BLaER1 (cell line): Measurements from ENCODE around the gene SLC6A19.
A peak's percentile ranks its signal among the peaks of the same experiment; 100 is the strongest.

ENCODE experiments used
- H3K27ac ChIP-seq: shearing (Covaris generic); formaldehyde crosslinking; 2 replicates; pipeline ENCODE4 v1.8.1; 2022
- H3K27me3 ChIP-seq: shearing (Covaris generic); formaldehyde crosslinking; 2 replicates; pipeline ENCODE4 v1.8.1; 2022
- H3K36me3 ChIP-seq: shearing (Covaris generic); formaldehyde crosslinking; 2 replicates; pipeline ENCODE4 v1.8.1; 2022
- H3K4me1 ChIP-seq: shearing (Covaris generic); formaldehyde crosslinking; 2 replicates; pipeline ENCODE4 v1.8.1; 2022
- H3K4me2 ChIP-seq: shearing (Covaris generic); formaldehyde crosslinking; 2 replicates; pipeline ENCODE4 v1.8.1; 2022
- H3K4me3 ChIP-seq: shearing (Covaris generic); formaldehyde crosslinking; 2 replicates; pipeline ENCODE4 v1.8.1; 2022
- H3K9ac ChIP-seq: shearing (Covaris generic); formaldehyde crosslinking; 2 replicates; pipeline ENCODE4 v1.8.1; 2022
- H3K9me3 ChIP-seq: shearing (Covaris generic); formaldehyde crosslinking; 2 replicates; pipeline ENCODE4 v1.8.1; 2022
- H4K20me1 ChIP-seq: shearing (Covaris generic); formaldehyde crosslinking; 2 replicates; pipeline ENCODE4 v1.8.1; 2022
- Cebpa-rat ChIP-seq: shearing (Covaris generic); IDR thresholded peaks from 2 replicates; pipeline ENCODE4 v1.8.1; 2022

SLC6A19 gene

GRCh38 chr5:1172007-1172581 lies 29.3 kb upstream of the SLC6A19 start:
- no peaks in the 10 kb centered on the region for H3K36me3 ChIP-seq
- H3K4me1 ChIP-seq: peaks cover 35% of the 10 kb centered on the region
- H3K9ac ChIP-seq: no peak overlapping the region
- no peaks in the 10 kb centered on the region for H4K20me1 ChIP-seq
- H3K9me3 ChIP-seq: no peaks in the 10 kb centered on the region
- no peak for TF ChIP-seq Cebpa-rat
- H3K4me3 ChIP-seq: no peak overlapping the region
- no peak overlapping the region for H3K27ac ChIP-seq
- H3K4me2 ChIP-seq: no peak overlapping the region
- H3K27me3 ChIP-seq: peaks cover 3% of the 10 kb centered on the region; the same call in 1 of the 2 replicates

GRCh38 chr5:1172670-1173404 lies 28.6 kb upstream of the SLC6A19 start:
- Histone ChIP-seq H3K4me2 (0 out of 2 replicates have a peak overlapping the region, but pooled peaks have one; percentile 8), H3K9ac (no peak overlapping the region), H3K9me3 (no peaks in the 10 kb centered on the region), H3K36me3 (no peaks in the 10 kb centered on the region), H3K27me3 (peaks cover 3% of the 10 kb centered on the region; the same call in 1 of the 2 replicates), H3K4me3 (no peak overlapping the region), H3K27ac (no peak overlapping the region), H3K4me1 (peaks cover 28% of the 10 kb centered on the region), H4K20me1 (no peaks in the 10 kb centered on the region)
- TF ChIP-seq Cebpa-rat: no peak

DNA sequence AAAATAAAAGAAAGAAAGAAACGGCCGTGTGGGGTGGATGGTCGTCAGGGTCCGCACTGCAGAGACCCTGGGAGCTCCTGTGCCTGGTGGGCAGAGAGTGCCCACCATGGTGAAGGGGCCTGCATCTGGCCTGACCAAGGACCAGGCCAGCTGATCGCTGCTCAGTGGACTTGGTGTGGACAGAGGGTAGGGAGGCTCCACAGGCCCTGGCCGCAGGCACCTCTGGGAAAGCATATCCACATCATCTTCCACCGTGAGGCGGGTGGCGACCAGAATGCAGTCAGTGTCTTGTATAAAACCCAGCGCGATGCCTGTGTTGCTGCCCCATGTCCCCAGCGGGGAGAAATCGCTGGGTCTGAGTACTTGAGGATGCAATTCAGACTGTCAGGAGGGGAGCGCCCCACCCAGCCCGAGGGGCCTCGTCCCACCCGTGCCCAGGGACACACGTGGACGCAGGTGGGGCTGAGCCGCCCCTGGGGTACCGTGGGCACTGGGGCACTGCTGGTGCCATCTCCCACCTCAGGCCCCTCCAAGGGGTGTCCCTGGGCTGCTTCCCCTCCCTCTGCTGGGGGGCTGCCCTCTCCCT lies 27.8 kb upstream of the SLC6A19 start:
- Histone ChIP-seq H3K27ac (no peak overlapping the region), H3K9me3 (no peaks in the 10 kb centered on the region), H3K4me1 (peaks cover 20% of the 10 kb centered on the region), H4K20me1 (no peaks in the 10 kb centered on the region), H3K27me3 (peaks cover 3% of the 10 kb centered on the region; the same call in 1 of the 2 replicates), H3K9ac (no peak overlapping the region), H3K4me2 (0 out of 2 replicates have a peak overlapping the region, but pooled peaks have one; percentile 8), H3K36me3 (no peaks in the 10 kb centered on the region), H3K4me3 (no peak overlapping the region)
- TF ChIP-seq Cebpa-rat: no peak

DNA sequence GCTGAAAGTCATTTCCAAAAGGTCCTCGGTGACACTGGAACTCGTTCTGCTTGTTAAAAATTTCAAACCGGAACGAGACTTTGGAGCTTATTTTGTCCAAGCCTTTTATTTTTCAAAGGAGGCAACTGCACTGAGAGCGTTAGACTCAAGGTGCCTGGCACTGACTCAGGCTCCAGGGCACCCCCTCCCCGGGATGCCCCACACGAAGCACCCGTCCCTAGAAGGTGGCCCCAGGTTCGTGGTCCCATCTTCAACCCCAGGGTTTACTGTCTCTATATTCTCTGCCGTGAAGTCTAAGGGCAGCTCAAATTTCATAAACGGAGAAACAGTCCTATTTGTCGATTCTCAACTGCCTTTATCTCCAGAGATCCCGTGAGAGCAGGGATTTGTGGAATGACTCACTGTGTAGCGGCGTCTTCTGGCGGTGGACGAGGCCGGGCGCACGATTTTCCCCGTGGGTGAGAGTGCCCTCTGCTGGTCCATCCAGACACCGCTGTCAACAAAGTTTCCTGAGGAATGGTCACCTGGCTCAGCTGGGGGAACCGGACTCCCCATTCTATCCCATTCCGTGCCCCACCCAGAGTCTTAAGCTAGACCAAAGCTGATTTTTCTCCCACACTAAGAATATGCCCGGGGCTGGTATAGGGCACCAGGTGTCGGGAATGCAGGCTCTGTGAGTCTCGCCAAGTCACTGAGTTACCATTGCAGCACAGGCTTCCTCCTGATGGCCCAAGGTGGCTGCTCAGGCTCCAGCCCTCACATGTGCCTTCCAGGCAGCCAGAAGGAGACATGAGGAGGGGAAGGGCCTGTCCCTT lies 27.1 kb upstream of the SLC6A19 start:
- no peaks in the 10 kb centered on the region for H4K20me1 ChIP-seq
- no peak overlapping the region for H3K9ac ChIP-seq
- H3K4me1 ChIP-seq: peaks cover 13% of the 10 kb centered on the region
- H3K27ac ChIP-seq: no peak overlapping the region
- no peak overlapping the region for H3K4me2 ChIP-seq
- no peaks in the 10 kb centered on the region for H3K36me3 ChIP-seq
- TF ChIP-seq Cebpa-rat: no peak
- peaks cover 3% of the 10 kb centered on the region; the same call in 1 of the 2 replicates for H3K27me3 ChIP-seq
- H3K4me3 ChIP-seq: no peak overlapping the region
- no peaks in the 10 kb centered on the region for H3K9me3 ChIP-seq

DNA sequence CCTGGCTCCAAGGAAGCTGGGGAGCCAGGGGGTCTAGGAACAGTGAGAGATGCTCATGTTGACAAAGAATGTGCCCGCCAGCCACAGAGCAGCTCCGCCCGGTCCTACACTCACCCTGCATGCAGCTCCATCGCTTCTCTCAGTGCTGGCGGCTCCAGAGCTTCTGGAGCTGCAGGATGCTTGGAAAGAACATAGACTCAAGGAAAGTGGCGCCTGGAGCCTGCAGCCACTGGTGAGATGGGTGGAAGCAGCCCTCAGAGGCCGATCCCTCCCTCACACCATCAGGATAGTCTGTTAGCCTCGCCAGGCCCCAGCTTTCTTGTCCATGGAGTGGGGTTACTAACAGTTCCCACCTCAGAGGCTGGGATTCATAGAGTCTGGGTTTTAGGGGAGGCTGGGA lies 26.4 kb upstream of the SLC6A19 start:
- no peaks in the 10 kb centered on the region for H3K9me3 ChIP-seq

GRCh38 chr5:1175801-1176472 lies 25.5 kb upstream of the SLC6A19 start:
- H3K4me2 ChIP-seq: no peak overlapping the region
- no peak for TF ChIP-seq Cebpa-rat
- no peaks in the 10 kb centered on the region for H3K9me3 ChIP-seq
- H3K27ac ChIP-seq: no peak overlapping the region
- no peaks in the 10 kb centered on the region for H3K36me3 ChIP-seq
- H3K4me3 ChIP-seq: no peak overlapping the region
- H4K20me1 ChIP-seq: no peaks in the 10 kb centered on the region
- H3K27me3 ChIP-seq: peaks cover 3% of the 10 kb centered on the region; the same call in 1 of the 2 replicates
- H3K4me1 ChIP-seq: peaks cover 10% of the 10 kb centered on the region
- no peak overlapping the region for H3K9ac ChIP-seq

More for the DNA sequence above, 26.4 kb upstream of the SLC6A19 start:
- Histone ChIP-seq H3K4me1 (peaks cover 10% of the 10 kb centered on the region), H3K4me3 (no peak overlapping the region), H3K27ac (no peak overlapping the region), H3K27me3 (peaks cover 3% of the 10 kb centered on the region; the same call in 1 of the 2 replicates), H3K36me3 (no peaks in the 10 kb centered on the region), H3K4me2 (no peak overlapping the region), H3K9ac (no peak overlapping the region), H4K20me1 (no peaks in the 10 kb centered on the region)
- TF ChIP-seq Cebpa-rat: no peak

GRCh38 chr5:1176473-1177391 lies 24.7 kb upstream of the SLC6A19 start:
- no peak overlapping the region for H3K27ac ChIP-seq
- no peak overlapping the region for H3K9ac ChIP-seq
- H3K36me3 ChIP-seq: no peaks in the 10 kb centered on the region
- peaks cover 10% of the 10 kb centered on the region for H3K4me1 ChIP-seq
- H3K27me3 ChIP-seq: no peaks in the 10 kb centered on the region
- no peaks in the 10 kb centered on the region for H3K9me3 ChIP-seq
- H3K4me2 ChIP-seq: no peak overlapping the region
- TF ChIP-seq Cebpa-rat: no peak
- no peaks in the 10 kb centered on the region for H4K20me1 ChIP-seq
- H3K4me3 ChIP-seq: no peak overlapping the region

DNA sequence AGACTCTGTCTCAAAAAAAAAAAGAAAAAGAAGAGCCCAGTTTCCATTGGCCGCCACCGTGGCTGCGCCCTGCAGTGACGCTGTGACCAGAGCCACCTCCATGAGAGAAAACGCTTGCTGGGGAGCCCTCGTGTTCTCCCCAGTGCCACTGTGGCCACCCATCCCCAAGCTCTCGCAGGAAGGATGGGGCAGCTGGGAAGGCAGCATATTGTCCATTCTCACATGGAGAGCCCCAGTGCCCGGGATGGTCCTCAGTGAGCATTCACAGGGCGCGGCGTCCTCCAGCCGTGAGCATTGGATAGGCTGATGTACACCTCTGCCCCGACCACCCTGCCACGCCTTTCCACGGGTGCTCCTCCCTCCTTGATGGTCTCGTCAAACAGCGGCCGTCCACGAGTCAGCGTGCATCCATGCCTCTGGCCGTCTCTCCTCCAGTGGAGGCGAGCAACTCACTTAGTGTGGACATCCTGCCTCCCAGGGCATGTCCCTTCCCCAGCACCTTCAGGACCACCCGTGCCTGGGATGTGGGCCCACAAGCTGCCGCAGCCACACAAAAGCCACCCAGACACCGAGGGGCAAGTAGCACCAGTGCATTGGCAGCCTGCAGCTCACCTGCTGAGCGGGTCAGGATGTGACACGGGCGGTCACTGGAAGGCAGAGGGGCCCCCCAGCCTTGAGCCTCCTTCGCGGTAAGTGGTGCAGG lies 23.4 kb upstream of the SLC6A19 start:
- peaks cover 2% of the 10 kb centered on the region; the same call in 1 of the 2 replicates for H3K27me3 ChIP-seq
- H3K9ac ChIP-seq: no peak overlapping the region
- no peak overlapping the region for H3K4me2 ChIP-seq

More for the DNA sequence above, 23.4 kb upstream of the SLC6A19 start:
- Histone ChIP-seq H3K4me3 (no peak overlapping the region), H4K20me1 (no peaks in the 10 kb centered on the region), H3K4me1 (peaks cover 6% of the 10 kb centered on the region), H3K36me3 (no peaks in the 10 kb centered on the region), H3K9me3 (no peaks in the 10 kb centered on the region), H3K27ac (no peak overlapping the region)
- no peak for TF ChIP-seq Cebpa-rat
